SW480 (cell line): ENCODE results near the gene EXOSC3.
"Not testable (repeated sequence)": the region's sequence is repeated elsewhere in the genome, so short reads cannot be mapped to it uniquely, and the experiment has no call there.

Experiments used
- DNase-seq: peaks from one replicate; pipeline ENCODE4 v3.0.0-alpha.2; 2016; ENCODE audit warnings: low spot score

EXOSC3 gene

DNA sequence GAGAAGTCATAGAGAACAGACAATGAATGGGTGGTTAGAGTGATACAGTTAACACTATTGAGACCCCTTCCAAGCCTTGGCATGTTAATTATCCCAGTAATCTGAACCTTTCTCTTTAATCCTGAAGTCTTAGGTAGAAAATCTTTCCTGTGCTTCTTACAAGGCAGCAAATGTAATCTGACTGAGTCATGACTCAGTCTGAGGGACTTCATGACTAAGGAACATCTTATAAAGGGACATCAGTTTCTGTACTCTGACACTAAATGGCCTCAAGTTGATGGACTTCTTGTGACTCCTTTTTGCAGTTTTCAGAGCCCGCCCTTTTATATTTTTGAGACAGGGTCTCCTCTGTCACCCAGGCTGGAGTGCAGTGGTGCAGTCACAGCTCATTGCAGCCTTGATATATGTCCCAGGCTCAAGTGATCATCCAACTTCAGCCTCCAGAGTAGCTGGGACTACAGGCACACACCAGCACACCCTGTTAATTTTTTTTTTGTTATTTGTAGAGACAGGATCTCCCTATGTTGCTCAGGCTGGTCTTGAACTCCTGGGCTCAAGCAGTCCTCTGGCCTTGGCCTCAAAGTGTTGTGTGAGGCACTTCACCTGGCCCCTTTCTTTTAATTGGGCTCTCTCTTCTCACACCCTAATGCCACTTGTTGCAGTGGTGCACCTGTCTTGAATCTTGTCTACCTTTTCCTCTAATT lies 9.5 kb downstream of the EXOSC3 start:
- DNase-seq = no peak

- no peak for DNase-seq
Observed at GRCh38 chr9:37769995-37770394, 14.9 kb downstream of the EXOSC3 start.

GRCh38 chr9:37769306-37769705 lies 15.6 kb downstream of the EXOSC3 start:
- no peak for DNase-seq

DNA sequence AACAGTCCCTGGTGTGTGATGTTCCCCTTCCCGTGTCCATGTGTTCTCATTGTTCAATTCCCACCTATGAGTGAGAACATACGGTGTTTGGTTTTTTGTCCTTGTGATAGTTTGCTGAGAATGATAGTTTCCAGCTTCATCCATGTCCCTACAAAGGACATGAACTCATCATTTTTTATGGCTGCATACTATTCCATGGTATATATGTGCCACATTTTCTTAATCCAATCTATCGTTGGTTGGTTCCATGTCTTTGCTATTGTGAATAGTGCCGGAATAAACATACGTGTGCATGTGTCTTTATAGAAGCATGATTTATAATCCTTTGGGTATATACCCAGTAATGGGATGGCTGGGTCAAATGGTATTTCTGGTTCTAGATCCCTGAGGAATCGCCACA lies 19.6 kb downstream of the EXOSC3 start:
- not testable (repeated sequence) for DNase-seq

DNA sequence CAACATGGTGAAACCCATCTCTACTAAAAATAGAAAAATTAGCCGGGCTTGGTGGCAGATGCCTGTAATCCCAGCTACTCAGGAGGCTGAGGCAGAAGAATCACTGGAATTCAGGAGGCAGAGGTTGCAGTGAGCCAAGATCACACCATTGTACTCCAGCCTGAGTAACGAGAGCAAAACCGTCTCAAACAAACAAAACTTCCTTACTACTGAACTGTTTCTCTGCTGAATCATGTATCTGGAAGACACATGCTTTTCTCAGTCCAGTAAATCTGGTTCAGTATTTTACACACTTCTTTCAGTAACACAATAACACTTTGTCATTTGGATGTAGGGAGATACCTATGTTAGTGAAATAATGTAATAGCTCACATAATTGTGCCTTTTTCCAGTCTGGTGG lies 23.4 kb downstream of the EXOSC3 start:
- DNase-seq = no peak

DNA sequence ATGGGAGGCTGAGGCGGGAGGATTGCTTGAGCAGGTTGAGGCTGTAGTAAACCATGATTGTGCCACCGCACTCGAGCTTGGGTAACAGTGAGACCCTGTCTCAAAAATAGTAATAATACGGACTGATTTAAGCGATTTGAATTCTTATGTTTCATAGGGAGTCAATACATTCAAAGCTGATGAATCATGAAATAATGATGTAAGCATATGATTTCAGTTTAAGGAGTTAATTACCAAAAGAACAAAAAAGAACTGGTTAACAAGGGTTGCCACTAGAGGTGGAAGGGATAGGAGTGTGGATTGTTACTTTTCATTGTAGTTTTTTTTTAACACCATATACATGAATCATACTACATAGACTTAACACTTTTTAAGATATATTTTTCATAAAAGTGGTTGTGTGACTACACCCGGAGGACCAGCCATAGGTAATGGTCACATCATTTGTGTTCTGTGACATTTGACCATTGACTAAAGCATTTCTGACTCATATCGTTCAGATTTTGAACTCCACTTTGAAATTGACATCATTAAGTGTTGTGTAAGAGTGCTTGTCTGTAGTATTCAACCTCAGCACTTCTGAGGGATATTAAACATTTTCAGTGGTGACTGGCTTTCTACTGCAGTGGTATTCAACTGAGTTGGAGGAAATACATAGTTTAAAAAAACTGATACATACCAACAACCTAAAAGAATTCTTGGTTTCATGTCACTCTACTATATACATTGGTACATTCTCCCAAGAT lies 24.3 kb downstream of the EXOSC3 start:
- DNase-seq = no peak

GRCh38 chr9:37758747-37759146 lies 26.1 kb downstream of the EXOSC3 start:
- DNase-seq = no peak

DNA sequence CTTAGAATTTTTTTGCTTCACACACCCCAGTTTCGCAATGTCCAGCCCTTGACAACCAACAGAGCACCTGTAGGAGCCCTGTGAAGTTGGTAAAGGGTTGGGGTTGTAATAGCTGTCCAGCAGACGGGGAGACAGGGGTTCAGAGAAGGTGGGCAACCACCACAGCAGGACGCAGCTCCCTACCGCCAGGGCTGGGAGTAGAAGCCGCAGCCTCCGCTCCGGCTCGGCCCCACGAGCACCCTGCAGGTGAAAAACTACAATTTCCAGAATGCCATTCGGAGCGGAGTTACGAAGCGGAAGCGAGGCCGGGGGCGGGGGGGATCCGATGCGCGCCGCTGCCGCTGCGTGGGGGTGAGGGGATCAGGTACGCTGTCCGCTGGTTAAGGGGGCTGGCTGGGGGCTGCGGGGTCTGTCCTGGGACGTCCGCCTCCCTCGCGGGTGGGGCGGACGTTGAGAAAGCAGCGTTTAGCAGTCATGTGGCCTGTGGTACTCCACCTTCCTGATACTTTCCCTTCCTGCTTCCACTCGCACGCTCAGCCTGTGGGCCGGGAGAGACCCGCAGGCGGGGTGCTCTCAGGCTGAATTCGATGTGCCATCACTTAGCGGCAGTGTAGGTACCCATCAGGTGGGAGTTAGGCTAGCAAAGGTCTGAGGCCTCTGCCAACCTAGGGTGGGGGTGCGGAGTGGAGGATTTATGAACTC lies 31.2 kb downstream of the EXOSC3 start, which contains the start of gene TRMT10B:
Gene TRMT10B (plus strand): TSS at position 317 of the 702 bp plus-strand sequence. CDS start 8,127 bp downstream, outside the sequence.
- DNase-seq = peak; percentile 71

- DNase-seq = no peak
Observed at GRCh38 chr9:37752642-37753488, 32.0 kb downstream of the EXOSC3 start.

DNA sequence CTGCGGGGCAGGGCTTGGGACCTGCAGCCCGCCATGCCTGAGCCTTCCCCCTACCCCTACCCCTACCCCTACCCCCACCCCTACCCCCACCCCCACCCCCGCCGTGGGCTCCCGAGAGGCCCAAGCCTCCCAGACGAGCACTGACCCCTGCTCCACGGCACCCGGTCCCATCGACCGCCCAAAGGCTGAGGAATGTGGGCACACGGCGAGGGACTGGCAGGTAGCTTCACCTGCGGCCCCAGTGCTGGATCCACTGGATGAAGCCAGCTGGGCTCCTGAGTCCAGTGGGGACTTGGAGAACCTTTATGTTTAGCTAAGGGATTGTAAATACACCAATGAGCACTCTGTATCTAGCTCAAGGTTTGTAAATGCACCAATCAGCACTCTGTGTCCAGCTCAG lies 32.8 kb downstream of the EXOSC3 start:
- not testable (repeated sequence) for DNase-seq

GRCh38 chr9:37751704-37752103 lies 33.2 kb downstream of the EXOSC3 start:
- not testable (repeated sequence) for DNase-seq

DNA sequence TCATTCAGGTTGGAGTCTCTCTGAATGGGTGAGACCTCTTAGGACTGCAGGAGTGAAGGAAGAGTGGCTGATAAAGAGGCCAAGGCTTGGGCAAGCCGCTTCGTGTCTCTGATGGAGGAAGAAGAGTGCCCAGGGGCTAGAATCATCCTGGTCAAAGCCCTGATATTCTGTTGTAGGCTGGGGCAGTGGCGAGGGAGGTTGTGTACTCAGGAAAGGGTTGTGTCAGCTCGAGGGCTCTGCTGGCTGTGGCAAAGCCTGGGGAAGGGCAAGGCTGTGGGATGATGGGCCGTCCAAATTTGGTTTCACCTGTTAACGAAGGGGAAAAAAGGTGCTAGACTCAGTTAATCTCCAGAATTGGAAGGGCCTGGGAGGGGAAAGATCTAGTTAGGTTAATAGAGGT lies 33.7 kb downstream of the EXOSC3 start:
- DNase-seq = no peak

DNA sequence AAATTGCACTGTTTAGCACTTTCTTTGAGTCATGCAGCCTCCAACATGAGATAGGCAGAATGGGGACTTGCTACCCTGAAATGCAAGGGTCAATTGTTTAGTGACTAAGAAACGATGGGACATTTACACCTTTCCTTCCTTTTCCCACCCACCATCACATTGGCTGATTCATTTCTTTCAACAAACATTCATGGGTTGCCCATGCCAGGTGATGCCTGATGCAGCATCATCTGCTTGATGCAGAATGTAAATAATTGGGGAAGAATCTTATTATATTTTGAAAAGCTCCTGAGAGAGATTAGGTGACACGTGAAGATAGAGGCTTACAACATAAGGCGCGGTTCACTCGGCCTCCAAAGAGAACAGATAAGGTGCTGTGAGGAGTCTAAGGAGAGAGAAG lies 35.7 kb downstream of the EXOSC3 start:
- no peak for DNase-seq

GRCh38 chr9:37747271-37747753 lies 37.6 kb downstream of the EXOSC3 start:
- DNase-seq = peak; percentile 64

- peak; percentile 10 for DNase-seq
Observed at GRCh38 chr9:37746448-37747270, 38.2 kb downstream of the EXOSC3 start.

DNA sequence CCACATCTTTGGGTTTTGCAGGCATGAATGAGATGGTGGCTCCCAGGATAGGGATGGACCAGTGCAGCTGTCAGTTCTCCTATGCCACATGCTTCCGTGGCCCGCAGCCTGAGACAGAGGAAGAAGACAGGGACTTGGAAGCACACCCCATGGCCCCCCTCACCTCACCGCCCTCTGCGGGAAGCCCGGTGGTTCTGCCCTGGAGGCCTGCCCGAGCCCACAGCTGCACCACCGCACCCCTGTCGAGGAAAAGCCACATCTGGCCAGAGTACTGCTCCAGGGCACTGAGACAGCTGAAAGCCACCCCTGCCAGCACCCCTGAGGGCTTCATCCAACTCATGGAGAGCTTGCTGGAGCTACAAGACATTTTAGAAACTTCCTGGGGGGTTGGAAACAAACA lies 38.9 kb downstream of the EXOSC3 start:
- no peak for DNase-seq

- DNase-seq = no peak
Observed at GRCh38 chr9:37740631-37741328, 44.1 kb downstream of the EXOSC3 start.

DNA sequence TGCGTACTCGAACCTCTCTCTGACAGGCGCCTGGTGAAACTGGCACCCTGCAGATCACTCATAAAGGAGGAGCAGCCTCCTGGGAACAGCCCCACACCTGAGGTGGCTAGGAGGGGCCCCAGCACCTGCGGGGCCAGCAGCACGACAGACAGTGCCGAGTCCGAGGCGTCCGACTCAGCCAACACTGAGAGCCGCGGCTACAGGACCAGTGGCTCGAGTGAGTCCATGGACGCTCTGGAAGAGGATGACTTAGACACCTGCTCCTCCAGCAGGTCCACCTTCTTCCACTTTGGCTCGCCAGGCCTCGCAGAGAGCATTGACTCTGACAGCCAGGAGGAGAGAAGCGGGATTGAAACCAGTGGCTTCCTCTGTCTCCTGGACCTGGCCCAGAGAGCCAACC lies 44.7 kb downstream of the EXOSC3 start:
- DNase-seq = no peak

DNA sequence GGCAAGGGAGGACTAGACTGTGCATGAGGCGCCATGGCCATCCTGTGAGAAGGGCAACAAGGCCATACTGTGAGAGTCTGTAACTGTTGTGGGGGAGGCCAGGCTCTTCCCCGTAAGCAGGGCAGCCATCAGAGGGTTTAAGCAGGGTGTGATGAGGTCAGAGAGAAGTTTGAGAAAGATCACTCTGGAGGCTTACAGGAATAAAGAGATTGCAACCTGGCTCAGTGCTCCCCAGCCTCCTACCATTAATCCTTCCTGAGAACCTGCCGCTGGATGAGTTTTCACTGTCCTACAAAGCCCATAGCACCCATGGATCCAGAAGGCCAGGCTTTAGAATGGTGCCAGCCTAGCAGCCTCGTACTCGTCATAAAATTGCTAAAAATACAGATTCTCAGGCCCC lies 45.6 kb downstream of the EXOSC3 start:
- DNase-seq = no peak

DNA sequence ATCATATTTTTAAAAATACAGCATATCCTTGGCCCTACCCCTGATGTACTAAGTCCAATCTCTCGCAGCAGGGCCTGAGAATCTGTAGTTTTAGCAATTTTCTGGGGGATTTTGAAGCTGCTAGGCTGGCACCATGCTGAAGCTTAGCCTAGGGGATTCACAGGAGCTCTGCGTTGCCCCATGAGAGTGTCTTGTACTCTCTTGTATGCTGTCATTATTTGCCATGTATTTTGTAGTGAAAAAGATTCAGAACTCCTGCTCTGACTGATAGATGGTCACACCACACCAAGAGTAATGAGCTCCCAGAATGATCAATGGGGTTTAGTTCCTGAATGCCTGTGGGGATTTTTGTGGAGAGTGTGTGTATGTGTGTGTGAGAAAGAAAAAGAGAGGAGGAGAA lies 51.9 kb downstream of the EXOSC3 start:
- no peak for DNase-seq
